IMR-90 (cell line): ENCODE data around the gene CASP1. TPM values are rescaled to one million over a fixed set of nuclear protein-coding genes. Genes with fewer than 3 reads are reported as not detected.

Experiments
- ATAC-seq: fragments of 200-7000 bp; cut with Tn5 transposase; 2 replicates; pipeline ENCODE4 v1.9.1; 2020; ENCODE audit warnings: low read depth, mild to moderate bottlenecking, moderate library complexity
- BruUV-seq: library from RNA; stranded (reverse); fragments of 400-500 nt; replicated peaks from 2 replicates; lab custom pipeline; 2021; lab: Mats Ljungman, UMichigan
- CTCF ChIA-PET: fragments of 300-600 bp; formaldehyde crosslinking; extraction: SDS; loops from one replicate; lab custom pipeline; 2021; ENCODE audit warnings: antibody characterized with exemption; lab: Yijun Ruan, JAX
- POLR2A ChIA-PET: fragments of 300-600 bp; sonication (Branson Sonifier 250); formaldehyde crosslinking; loops from one replicate; lab custom pipeline; 2022; ENCODE audit warnings: antibody characterized with exemption; ENCODE audit not compliant: unreplicated experiment; lab: Charles Lee
- DNase-seq: peaks from one replicate; pipeline ENCODE4 v3.0.0; 2013
- H2AFZ ChIP-seq: replicated peaks from 2 replicates; pipeline ENCODE3; 2013; ENCODE audit warnings: low read length, mild to moderate bottlenecking; ENCODE audit not compliant: poor library complexity
- H2AK5ac ChIP-seq: 2 replicates; pipeline ENCODE4 v1.6.1; 2013; ENCODE audit warnings: low read depth, low read length, inconsistent platforms
- H2AK9ac ChIP-seq: replicated peaks from 2 replicates; pipeline ENCODE3; 2013; ENCODE audit warnings: mild to moderate bottlenecking, low read depth, low read length, moderate library complexity; ENCODE audit not compliant: poor library complexity
- H2BK120ac ChIP-seq: 2 replicates; pipeline ENCODE4 v1.6.1; 2013; ENCODE audit warnings: low read depth, low read length, inconsistent platforms
- H2BK15ac ChIP-seq: 3 replicates; pipeline ENCODE4 v1.6.1; 2013; ENCODE audit warnings: low read depth, low read length, inconsistent platforms
- H2BK20ac ChIP-seq: 2 replicates; pipeline ENCODE4 v1.6.1; 2013; ENCODE audit warnings: low read depth, mild to moderate bottlenecking, inconsistent platforms, low read length, moderate library complexity
- H2BK5ac ChIP-seq: 2 replicates; pipeline ENCODE4 v1.6.1; 2013; ENCODE audit warnings: mild to moderate bottlenecking, low read depth, low read length, inconsistent platforms; ENCODE audit not compliant: poor library complexity, severe bottlenecking
- H3K14ac ChIP-seq: replicated peaks from 2 replicates; pipeline ENCODE4 v1.6.1; 2013; ENCODE audit warnings: low read depth, low read length, inconsistent platforms
- H3K18ac ChIP-seq: 2 replicates; pipeline ENCODE4 v1.6.1; 2013; ENCODE audit warnings: low read depth, low read length, control low read depth
- H3K23ac ChIP-seq: 2 replicates; pipeline ENCODE4 v1.6.1; 2013; ENCODE audit warnings: low read depth, low read length, inconsistent platforms
- H3K27ac ChIP-seq: 2 replicates; pipeline ENCODE4 v1.5.1; 2013; ENCODE audit warnings: mild to moderate bottlenecking, control low read depth, low read length; ENCODE audit not compliant: insufficient read depth
- H3K27me3 ChIP-seq: 2 replicates; pipeline ENCODE4 v1.6.1; 2013; ENCODE audit warnings: low read length; ENCODE audit not compliant: control insufficient read depth, insufficient read depth
- H3K36me3 ChIP-seq: 2 replicates; pipeline ENCODE4 v1.6.1; 2013; ENCODE audit warnings: low read length, mixed read lengths; ENCODE audit not compliant: control insufficient read depth, insufficient read depth
- H3K4ac ChIP-seq: 2 replicates; pipeline ENCODE4 v1.6.1; 2013; ENCODE audit warnings: low read depth, low read length, inconsistent platforms
- H3K4me1 ChIP-seq: 2 replicates; pipeline ENCODE4 v1.6.1; 2013; ENCODE audit warnings: low read length, mixed read lengths; ENCODE audit not compliant: control insufficient read depth, insufficient read depth
- H3K4me2 ChIP-seq: 2 replicates; pipeline ENCODE4 v1.6.1; 2013; ENCODE audit warnings: low read depth, mild to moderate bottlenecking, control low read depth, low read length, moderate library complexity
- H3K4me3 ChIP-seq: 2 replicates; pipeline ENCODE4 v1.5.1; 2013; ENCODE audit warnings: low read depth, mild to moderate bottlenecking, control low read depth, low read length, moderate library complexity; ENCODE audit not compliant: insufficient read depth
- H3K56ac ChIP-seq: 2 replicates; pipeline ENCODE4 v1.6.1; 2013; ENCODE audit warnings: low read length, inconsistent platforms; ENCODE audit not compliant: insufficient read depth; ENCODE audit errors: extremely low read depth
- H3K79me1 ChIP-seq, 2 experiments: 2 replicates each; pipeline ENCODE4 v1.6.1; 2013; ENCODE audit warnings: low read length in 2 of 2, inconsistent platforms in 1 of 2, low read depth in 1 of 2
- H3K9ac ChIP-seq: 2 replicates; pipeline ENCODE4 v1.6.1; 2013; ENCODE audit warnings: low read depth, low read length, control low read depth
- H3K9me1 ChIP-seq: 2 replicates; pipeline ENCODE4 v1.6.1; 2013; ENCODE audit warnings: low read length, inconsistent platforms; ENCODE audit not compliant: insufficient read depth
- H3K9me3 ChIP-seq: 2 replicates; pipeline ENCODE4 v1.6.1; 2013; ENCODE audit warnings: low read length; ENCODE audit not compliant: control insufficient read depth, insufficient read depth
- H4K20me1 ChIP-seq: 2 replicates; pipeline ENCODE4 v1.6.1; 2013; ENCODE audit warnings: low read length, inconsistent platforms; ENCODE audit not compliant: insufficient read depth
- H4K5ac ChIP-seq: 2 replicates; pipeline ENCODE4 v1.6.1; 2013; ENCODE audit warnings: mild to moderate bottlenecking, low read depth, low read length, control low read depth
- H4K8ac ChIP-seq, 2 experiments: 2 replicates each; pipeline ENCODE4 v1.6.1; 2013; ENCODE audit warnings: low read depth in 2 of 2, low read length in 2 of 2, control low read depth in 1 of 2, inconsistent platforms in 1 of 2
- H4K91ac ChIP-seq: 2 replicates; pipeline ENCODE4 v1.6.1; 2013; ENCODE audit warnings: low read depth, low read length, inconsistent platforms; ENCODE audit not compliant: insufficient read depth
- BHLHE40 ChIP-seq: fragments of 150-350 bp; IDR thresholded peaks from 2 replicates; pipeline ENCODE4 v1.6.1; 2016; ENCODE audit warnings: mild to moderate bottlenecking, low read depth, low read length
- CEBPB ChIP-seq: IDR thresholded peaks from 2 replicates; pipeline ENCODE4 v1.6.1; 2012; ENCODE audit warnings: low read depth, low read length, improper control_type of control experiment
- CHD1 ChIP-seq: IDR thresholded peaks from 2 replicates; pipeline ENCODE4 v1.6.1; 2012; ENCODE audit warnings: low read depth, low read length, improper control_type of control experiment
- FOS ChIP-seq: fragments of 150-350 bp; IDR thresholded peaks from 2 replicates; pipeline ENCODE4 v1.6.1; 2016; ENCODE audit warnings: low read depth, low read length
- MAFK ChIP-seq: IDR thresholded peaks from 2 replicates; pipeline ENCODE4 v1.6.1; 2012; ENCODE audit warnings: low read depth, low read length, improper control_type of control experiment
- MAZ ChIP-seq: IDR thresholded peaks from 2 replicates; pipeline ENCODE4 v1.6.1; 2012; ENCODE audit warnings: low read depth, mild to moderate bottlenecking, low read length, improper control_type of control experiment, moderate library complexity, borderline replicate concordance
- MXI1 ChIP-seq: IDR thresholded peaks from 2 replicates; pipeline ENCODE4 v1.6.1; 2012; ENCODE audit warnings: low read depth, mild to moderate bottlenecking, low read length, moderate library complexity, borderline replicate concordance
- NFE2L2 ChIP-seq: fragments of 150-350 bp; IDR thresholded peaks from 2 replicates; pipeline ENCODE4 v1.6.1; 2016; ENCODE audit warnings: low read depth, mild to moderate bottlenecking, low read length
- POLR2A ChIP-seq: IDR thresholded peaks from 2 replicates; pipeline ENCODE4 v1.6.1; 2012; ENCODE audit warnings: mild to moderate bottlenecking, low read depth, low read length
- RAD21 ChIP-seq: IDR thresholded peaks from 2 replicates; pipeline ENCODE4 v1.6.1; 2012; ENCODE audit warnings: low read length, improper control_type of control experiment
- RCOR1 ChIP-seq: IDR thresholded peaks from 2 replicates; pipeline ENCODE4 v1.6.1; 2012; ENCODE audit warnings: mild to moderate bottlenecking, low read length, improper control_type of control experiment; ENCODE audit not compliant: insufficient replicate concordance
- RFX5 ChIP-seq: IDR thresholded peaks from 2 replicates; pipeline ENCODE4 v1.8.0; 2012; ENCODE audit warnings: low read depth, mild to moderate bottlenecking, low read length, moderate library complexity
- SMC3 ChIP-seq: fragments of 150-350 bp; IDR thresholded peaks from 2 replicates; pipeline ENCODE4 v1.6.1; 2016; ENCODE audit warnings: low read depth, mild to moderate bottlenecking, antibody characterized with exemption, low read length, moderate library complexity
- WGBS, 2 experiments: methylation state at CpG; one replicate each; pipeline versions ENCODE4 v1.1.5 to v1.1.7; 2013; ENCODE audit warnings: missing lambda C conversion rate in 2 of 2; ENCODE audit not compliant: insufficient read length in 1 of 2; ENCODE audit errors: extremely low coverage in 2 of 2; 5-methylcytosine and 5-hydroxymethylcytosine counted together
- dilution Hi-C: fragments of 300-500 bp; cut with HindIII; formaldehyde crosslinking; loops from one replicate; pipeline ENCODE4 v1.14.3; 2018; ENCODE audit warnings: low sequenced_read_pairs; ENCODE audit not compliant: unreplicated experiment
- in situ Hi-C: fragments of 300-500 bp; cut with MboI; formaldehyde crosslinking; loops from 3 replicates; pipeline ENCODE4 v1.14.3; 2019; ENCODE audit warnings: low sequenced_read_pairs, inconsistent platforms, mixed read lengths
- intact Hi-C: fragments of 100-400 bp; cut with micrococcal nuclease; formaldehyde crosslinking; loops from 2 replicates; pipeline ENCODE4 v1.10.0; 2022
- polyA plus RNA-seq, 3 experiments: library from polyadenylated mRNA; depleted of rRNA; stranded (reverse); fragments of >200 nt; gene quantifications; 2 replicates each; pipeline ENCODE4 v1.2.3, GENCODE V29; 2012; ENCODE audit warnings: low replicate concordance in 1 of 3
- total RNA-seq: library from RNA; depleted of rRNA; stranded (reverse); fragments of >200 nt; gene quantifications from 2 replicates; pipeline ENCODE4 v1.2.3, GENCODE V29; 2012
- TF ChIP-seq, protein P1 (sequence below): fragments of 150-350 bp; IDR thresholded peaks from 2 replicates; pipeline ENCODE4 v1.6.1; 2017; ENCODE audit warnings: mild to moderate bottlenecking, antibody characterized with exemption, low read length, low read depth
- TF ChIP-seq, protein P2 (sequence below): conservative IDR thresholded peaks from 2 replicates; pipeline ENCODE4 v1.5.1; 2012; ENCODE audit warnings: mild to moderate bottlenecking, low read depth, low read length, improper control_type of control experiment
- TF ChIP-seq, protein P3 (sequence below): fragments of 150-350 bp; IDR thresholded peaks from 2 replicates; pipeline ENCODE4 v1.6.1; 2016; ENCODE audit warnings: low read depth, mild to moderate bottlenecking, low read length, moderate library complexity, borderline replicate concordance

CASP1 gene
- total and polyA plus RNA-seq, 2 of the 4 experiments (the other 2 are of a cell fraction) = 12.5 to 31.2 TPM

DNA sequence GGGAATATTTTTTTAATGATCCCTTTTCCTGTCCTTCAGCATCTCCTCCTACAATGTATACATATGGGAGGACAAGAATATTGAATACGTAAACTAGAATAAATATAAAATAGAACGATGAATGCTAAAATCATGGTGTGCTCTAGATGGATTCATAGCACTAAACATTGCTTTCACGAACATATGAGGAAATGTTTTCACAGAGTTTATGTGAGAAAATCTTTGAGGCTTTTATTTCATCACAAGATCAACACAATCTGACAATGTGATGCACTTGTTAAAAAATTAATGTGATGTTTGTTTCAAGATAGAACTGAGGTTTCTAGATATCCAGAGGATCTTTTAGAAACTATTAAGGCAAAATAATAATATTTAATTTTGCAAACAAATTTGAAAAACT lies 7.2 kb upstream of the CASP1 start:
- H4K91ac ChIP-seq = no peak overlapping the region
- POLR2A ChIA-PET = no interaction called here
- CTCF ChIA-PET = no interaction called here
- no peak overlapping the region for H3K4me2 ChIP-seq
- no peak overlapping the region for H2AFZ ChIP-seq
- no peak overlapping the region for H2BK120ac ChIP-seq
- no CpG with 5 or more reads among the region's 3 CpGs for WGBS, 2 experiments
- H3K23ac ChIP-seq = no peak overlapping the region
- H3K4me3 ChIP-seq = no peak overlapping the region
- peaks cover 9% of the 10 kb centered on the region for H3K4me1 ChIP-seq
- no peak overlapping the region for H3K4ac ChIP-seq
- no peak overlapping the region for H2BK5ac ChIP-seq
- H3K9me1 ChIP-seq = 0 out of 2 replicates have a peak, but pooled peaks cover 3% of the 10 kb centered on the region
- H2AK9ac ChIP-seq = no peak overlapping the region
- no peak overlapping the region for H2BK15ac ChIP-seq
- no peak overlapping the region for H3K18ac ChIP-seq
- in situ Hi-C loops = no loop called here
- H3K9me3 ChIP-seq = no peaks in the 10 kb centered on the region
- dilution Hi-C loops = no loop called here
- no peak overlapping the region for H3K9ac ChIP-seq
- no peak overlapping the region for H2AK5ac ChIP-seq
- intact Hi-C loops = no loop called here
- no peak overlapping the region for H3K14ac ChIP-seq
- H3K36me3 ChIP-seq = peaks cover 6% of the 10 kb centered on the region
- no peak overlapping the region for H3K27ac ChIP-seq
- no peak overlapping the region for H4K5ac ChIP-seq
- ATAC-seq = no peak
- H2BK20ac ChIP-seq = no peak overlapping the region
- no peak for DNase-seq
- BruUV-seq = no TSS peak
- TF ChIP-seq FOS (no peak), MAFK (no peak), MAZ (no peak), SMC3 (no peak), NFE2L2 (no peak), RFX5 (no peak), RCOR1 (no peak), MXI1 (no peak), CHD1 (no peak), CEBPB (no peak), POLR2A (no peak), RAD21 (no peak), BHLHE40 (no peak)
- TF ChIP-seq, protein P1, sequence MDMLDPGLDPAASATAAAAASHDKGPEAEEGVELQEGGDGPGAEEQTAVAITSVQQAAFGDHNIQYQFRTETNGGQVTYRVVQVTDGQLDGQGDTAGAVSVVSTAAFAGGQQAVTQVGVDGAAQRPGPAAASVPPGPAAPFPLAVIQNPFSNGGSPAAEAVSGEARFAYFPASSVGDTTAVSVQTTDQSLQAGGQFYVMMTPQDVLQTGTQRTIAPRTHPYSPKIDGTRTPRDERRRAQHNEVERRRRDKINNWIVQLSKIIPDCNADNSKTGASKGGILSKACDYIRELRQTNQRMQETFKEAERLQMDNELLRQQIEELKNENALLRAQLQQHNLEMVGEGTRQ = no peak
- TF ChIP-seq, protein P2, sequence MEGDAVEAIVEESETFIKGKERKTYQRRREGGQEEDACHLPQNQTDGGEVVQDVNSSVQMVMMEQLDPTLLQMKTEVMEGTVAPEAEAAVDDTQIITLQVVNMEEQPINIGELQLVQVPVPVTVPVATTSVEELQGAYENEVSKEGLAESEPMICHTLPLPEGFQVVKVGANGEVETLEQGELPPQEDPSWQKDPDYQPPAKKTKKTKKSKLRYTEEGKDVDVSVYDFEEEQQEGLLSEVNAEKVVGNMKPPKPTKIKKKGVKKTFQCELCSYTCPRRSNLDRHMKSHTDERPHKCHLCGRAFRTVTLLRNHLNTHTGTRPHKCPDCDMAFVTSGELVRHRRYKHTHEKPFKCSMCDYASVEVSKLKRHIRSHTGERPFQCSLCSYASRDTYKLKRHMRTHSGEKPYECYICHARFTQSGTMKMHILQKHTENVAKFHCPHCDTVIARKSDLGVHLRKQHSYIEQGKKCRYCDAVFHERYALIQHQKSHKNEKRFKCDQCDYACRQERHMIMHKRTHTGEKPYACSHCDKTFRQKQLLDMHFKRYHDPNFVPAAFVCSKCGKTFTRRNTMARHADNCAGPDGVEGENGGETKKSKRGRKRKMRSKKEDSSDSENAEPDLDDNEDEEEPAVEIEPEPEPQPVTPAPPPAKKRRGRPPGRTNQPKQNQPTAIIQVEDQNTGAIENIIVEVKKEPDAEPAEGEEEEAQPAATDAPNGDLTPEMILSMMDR = no peak
- TF ChIP-seq, protein P3, sequence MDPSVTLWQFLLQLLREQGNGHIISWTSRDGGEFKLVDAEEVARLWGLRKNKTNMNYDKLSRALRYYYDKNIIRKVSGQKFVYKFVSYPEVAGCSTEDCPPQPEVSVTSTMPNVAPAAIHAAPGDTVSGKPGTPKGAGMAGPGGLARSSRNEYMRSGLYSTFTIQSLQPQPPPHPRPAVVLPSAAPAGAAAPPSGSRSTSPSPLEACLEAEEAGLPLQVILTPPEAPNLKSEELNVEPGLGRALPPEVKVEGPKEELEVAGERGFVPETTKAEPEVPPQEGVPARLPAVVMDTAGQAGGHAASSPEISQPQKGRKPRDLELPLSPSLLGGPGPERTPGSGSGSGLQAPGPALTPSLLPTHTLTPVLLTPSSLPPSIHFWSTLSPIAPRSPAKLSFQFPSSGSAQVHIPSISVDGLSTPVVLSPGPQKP = no peak
- H3K79me1 ChIP-seq = peaks cover 0 to 32% of the 10 kb centered on the region in 2 experiments; a peak in 2 of 4 replicates
- H4K20me1 ChIP-seq = no peaks in the 10 kb centered on the region
- H3K27me3 ChIP-seq = no peaks in the 10 kb centered on the region
- no peak overlapping the region for H4K8ac ChIP-seq
- no peak overlapping the region for H3K56ac ChIP-seq
